HepG2 (cell line): ENCODE measurements around the gene TM4SF5. TPM values are rescaled to one million over a fixed set of nuclear protein-coding genes. Genes with fewer than 3 reads are reported as not detected.

Experiments used
- ATAC-seq: fragments of 200-7000 bp; cut with Tn5 transposase; 3 replicates; pipeline ENCODE4 v1.9.1; 2020; ENCODE audit warnings: mild to moderate bottlenecking, moderate library complexity
- BruUV-seq: library from RNA; stranded (reverse); fragments of 400-500 nt; replicated peaks from 2 replicates; lab custom pipeline; 2021; lab: Mats Ljungman, UMichigan
- CTCF ChIA-PET: fragments of 300-600 bp; formaldehyde crosslinking; extraction: SDS; loops from one replicate; lab custom pipeline; 2021; ENCODE audit warnings: low total read pairs, inconsistent platforms, low intra/inter-chr PET ratio; lab: Yijun Ruan, JAX
- POLR2A ChIA-PET: fragments of 350-600 bp; sonication (Branson Sonifier 250); formaldehyde crosslinking; loops from one replicate; lab custom pipeline; 2020; ENCODE audit warnings: antibody characterized with exemption, inconsistent platforms; lab: Yijun Ruan, JAX
- DNase-seq: peaks from one replicate; pipeline ENCODE4 v3.0.0-alpha.2; 2015; ENCODE audit warnings: low spot score
- FAIRE-seq: peaks from 3 replicates; lab custom pipeline; 2011; peaks lifted over from hg19 to GRCh38; lab: Jason Lieb, UNC
- H2AFZ ChIP-seq: one replicate; pipeline ENCODE4 v1.6.1; 2011; ENCODE audit warnings: low read length, inconsistent platforms
- H3K27ac ChIP-seq: fragments of 300-600 bp; 3 replicates; pipeline ENCODE4 v1.8.0; 2011; ENCODE audit warnings: mixed run types, mild to moderate bottlenecking, mixed read lengths, low read length, inconsistent platforms; ENCODE audit not compliant: insufficient read depth; ENCODE audit errors: extremely low read length
- H3K27me3 ChIP-seq, 2 experiments: fragments of 200-600 bp in 1 of 2; 2 replicates in 1 of 2; 3 replicates in 1 of 2; pipeline versions ENCODE4 v1.6.0 to v1.8.0; 2011; ENCODE audit warnings: low read length in 2 of 2, mild to moderate bottlenecking in 2 of 2, moderate library complexity in 2 of 2, inconsistent platforms in 1 of 2; ENCODE audit not compliant: insufficient read depth in 2 of 2, control insufficient read depth in 1 of 2
- H3K36me3 ChIP-seq, 2 experiments: fragments of 200-600 bp in 1 of 2; replicated peaks in 1 of 2; 2 replicates in 1 of 2; 3 replicates in 1 of 2; pipeline versions ENCODE4 v1.5.1 to v1.8.0; 2011; ENCODE audit warnings: low read length in 2 of 2, inconsistent platforms in 1 of 2; ENCODE audit not compliant: insufficient read depth in 2 of 2, control insufficient read depth in 1 of 2
- H3K4me1 ChIP-seq: 2 replicates; pipeline ENCODE4 v1.5.1; 2012; ENCODE audit warnings: low read length, inconsistent platforms; ENCODE audit not compliant: insufficient read depth
- H3K4me2 ChIP-seq: 2 replicates; pipeline ENCODE4 v1.6.0; 2011; ENCODE audit warnings: low read depth, low read length, inconsistent platforms
- H3K4me3 ChIP-seq, 3 experiments: fragments of 200-600 bp in 1 of 3; sonication (generic), shearing (Covaris generic) in 1 of 3; replicated peaks in 1 of 3; 2 replicates each; pipeline ENCODE4 v1.5.1; 2011 to 2016; ENCODE audit warnings: low read length in 3 of 3, inconsistent platforms in 2 of 3, low read depth in 2 of 3, mild to moderate bottlenecking in 2 of 3, control low read depth in 1 of 3, mixed read lengths in 1 of 3; ENCODE audit not compliant: insufficient read depth in 1 of 3
- H3K79me2 ChIP-seq: one replicate; pipeline ENCODE4 v1.6.1; 2011; ENCODE audit warnings: low read length, inconsistent platforms; ENCODE audit not compliant: insufficient read depth
- H3K9ac ChIP-seq: 2 replicates; pipeline ENCODE4 v1.6.0; 2011; ENCODE audit warnings: mild to moderate bottlenecking, low read depth, low read length, inconsistent platforms; ENCODE audit not compliant: insufficient read depth
- H3K9me3 ChIP-seq: 2 replicates; pipeline ENCODE4 v1.5.1; 2012; ENCODE audit warnings: mild to moderate bottlenecking, low read length
- H4K20me1 ChIP-seq: 2 replicates; pipeline ENCODE4 v1.6.0; 2011; ENCODE audit warnings: inconsistent platforms, mild to moderate bottlenecking, low read length, moderate library complexity; ENCODE audit not compliant: insufficient read depth
- HIC2 ChIP-seq: sonication (generic); formaldehyde crosslinking; IDR thresholded peaks from 2 replicates; pipeline ENCODE4 v1.9.0; 2022; ENCODE audit warnings: low read depth, missing genetic modification reagents
- NCOA2 ChIP-seq: sonication (generic); formaldehyde crosslinking; IDR thresholded peaks from 2 replicates; pipeline ENCODE4 v1.8.0; 2022; ENCODE audit warnings: inconsistent platforms
- NFKBIZ ChIP-seq: IDR thresholded peaks from 2 replicates; pipeline ENCODE4 v1.6.1; 2018; ENCODE audit warnings: missing genetic modification reagents, missing compliant biosample characterization
- RFX1 ChIP-seq: fragments of 450-650 bp; IDR thresholded peaks from 2 replicates; pipeline ENCODE4 v1.6.1; 2017
- SAFB2 ChIP-seq: sonication (generic); formaldehyde crosslinking; IDR thresholded peaks from 2 replicates; pipeline ENCODE4 v1.5.1; 2020; ENCODE audit warnings: missing genetic modification reagents, low read depth, mild to moderate bottlenecking, borderline replicate concordance
- ZBTB38 ChIP-seq: sonication (generic); formaldehyde crosslinking; IDR thresholded peaks from 2 replicates; pipeline ENCODE4 v1.5.1; 2020; ENCODE audit warnings: mild to moderate bottlenecking, missing genetic modification reagents
- ZBTB40 ChIP-seq, 2 experiments: fragments of 450-650 bp in 1 of 2; sonication (generic) in 1 of 2; formaldehyde crosslinking in 1 of 2; IDR thresholded peaks; 2 replicates each; pipeline versions ENCODE4 v1.6.1 to v1.8.0; 2016 to 2022; ENCODE audit warnings: antibody characterized with exemption in 1 of 2, mild to moderate bottlenecking in 1 of 2, missing genetic modification reagents in 1 of 2
- ZNF335 ChIP-seq: sonication (generic); formaldehyde crosslinking; IDR thresholded peaks from 2 replicates; pipeline ENCODE4 v1.4.0; 2020; ENCODE audit warnings: missing genetic modification reagents
- ZNF558 ChIP-seq: sonication (generic); formaldehyde crosslinking; IDR thresholded peaks from 2 replicates; pipeline ENCODE4 v1.9.0; 2022; ENCODE audit warnings: mild to moderate bottlenecking, missing genetic modification reagents, borderline replicate concordance
- WGBS: methylation state at CpG from one replicate; pipeline ENCODE4 v1.1.6; 2017; ENCODE audit warnings: low lambda C conversion rate; 5-methylcytosine and 5-hydroxymethylcytosine counted together
- in situ Hi-C: cut with HindIII; loops from 2 replicates; pipeline ENCODE4 v1.10.0; 2017; ENCODE audit warnings: low pct_unique_long_range_greater_than_20kb; ENCODE audit not compliant: extremely low pct_ligation_motif_present
- intact Hi-C: fragments of 100-400 bp; cut with micrococcal nuclease; formaldehyde crosslinking; loops from one replicate; pipeline ENCODE4 v1.10.0; 2022; ENCODE audit not compliant: unreplicated experiment
- polyA plus RNA-seq, 8 experiments: library from polyadenylated mRNA; depleted of rRNA in 3 of 8; stranded (reverse) in 7 of 8; unstranded in 1 of 8; fragments of >200 nt; fragmentation: Illumina TruSeq in 4 of 8; extraction: Trizol in 4 of 8; gene quantifications; 2 replicates each; pipeline versions ENCODE4 v1.2.1 to v1.2.3, GENCODE V29; 2011 to 2016; ENCODE audit warnings: low read depth in 4 of 8, missing spikeins in 1 of 8, mixed read lengths in 1 of 8; ENCODE audit not compliant: insufficient read depth in 1 of 8
- total RNA-seq, 5 experiments: library from RNA; depleted of rRNA; stranded (reverse); fragments of >200 nt; fragmentation: Illumina TruSeq; extraction: Trizol; gene quantifications; 2 replicates each; pipeline ENCODE4 v1.2.3, GENCODE V29; 2016; ENCODE audit warnings: low read depth in 1 of 5

TM4SF5 gene
- total and polyA plus RNA-seq, 2 of the 13 experiments (the other 11 are each of a cell fraction or from before 2014, with no cell fraction given), result 30.1 to 126 TPM

DNA sequence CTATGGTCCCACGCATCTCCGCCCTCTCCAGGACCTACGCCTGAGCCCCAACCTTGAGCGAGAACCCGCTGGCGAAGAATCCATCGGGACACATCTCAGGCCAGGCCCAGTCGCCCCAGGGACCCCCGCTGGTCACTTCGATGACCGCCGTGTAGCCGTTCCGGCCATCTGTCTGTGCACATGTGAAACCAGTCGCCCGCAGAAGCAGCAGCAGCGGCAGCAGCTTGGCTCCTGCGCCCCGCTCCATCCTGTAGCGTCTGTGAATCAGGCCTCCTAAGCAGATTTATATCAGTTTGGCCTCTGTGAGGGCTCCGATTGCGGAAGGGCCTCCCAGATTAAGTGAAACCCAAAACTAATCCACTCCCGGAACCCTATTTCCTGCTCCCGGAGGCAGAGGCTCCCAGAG lies 14.4 kb downstream of the TM4SF5 start, which contains the start of gene VMO1:
VMO1 (minus strand) TSS at position 259 of the 406 bp plus-strand sequence; CDS start at position 247, 12 bp downstream.
- FAIRE-seq (no peak), DNase-seq (no peak), ATAC-seq (no peak)
- in situ Hi-C loops (loop anchor here (10.0 kb wide), 1 partner anchor 51 kb away; the partner anchor contains the start of genes CXCL16, MED11 and ZMYND15), intact Hi-C loops (no loop called here)
- Histone ChIP-seq H4K20me1 (no peaks in the 10 kb centered on the region), H3K27ac (peak within 1 kb of the TSS; percentile 96), H3K79me2 (peaks cover 15% of the 10 kb centered on the region), H3K4me1 (peaks cover 28% of the 10 kb centered on the region), H3K9me3 (no peaks in the 10 kb centered on the region), H3K4me3 (no peak within 1 kb of the TSS), H3K4me2 (no peak within 1 kb of the TSS), H3K27me3 (no peaks in the 10 kb centered on the region; a peak in 1 of 5 replicates), H3K9ac (peak within 1 kb of the TSS; percentile 51; the same call in 1 of the 2 replicates), H2AFZ (no peak within 1 kb of the TSS), H3K36me3 (peaks cover 5 to 8% of the 10 kb centered on the region in 2 experiments; a peak in 4 of 5 replicates)
- CTCF ChIA-PET, result no interaction called here
- TF ChIP-seq ZBTB38 (CRISPR knock-in tag) (no peak), NFKBIZ (CRISPR knock-in tag) (no peak), ZBTB40 (IDR thresholded peaks at IDR 0.05) (no peak), ZBTB40 (CRISPR knock-in tag; IDR thresholded peaks at IDR 0.05) (no peak), SAFB2 (CRISPR knock-in tag) (no peak), NCOA2 (CRISPR knock-in tag) (no peak), ZNF335 (CRISPR knock-in tag) (no peak), HIC2 (no peak), RFX1 (no peak), ZNF558 (CRISPR knock-in tag) (no peak)
- no TSS peak for BruUV-seq
- POLR2A ChIA-PET, result interaction anchor here (1.2 to 6.4 kb wide), 4 partner anchors 10 to 76 kb away, joined by 3 to 317 read pairs (median 64); partner anchors contain the start of genes ARRB2, PSMB6 and TM4SF5
- WGBS, result 97% methylated on average over 24 of the region's 24 CpGs
